Liver (tissue), 9 donors: ENCODE measurements around the gene TPRA1. TPM values are rescaled to one million over a fixed set of nuclear protein-coding genes. Genes with fewer than 3 reads are reported as not detected.

Experiments used
- DNase-seq: peaks from one replicate; pipeline ENCODE4 v3.0.0-alpha.2; 2017; ENCODE audit warnings: low spot score
- H3K27ac ChIP-seq, 2 donors: one replicate each; pipeline ENCODE4 v1.7.0; 2013; ENCODE audit warnings: inconsistent platforms in 2 of 2, low read length in 2 of 2, control low read depth in 1 of 2, low read depth in 1 of 2, mild to moderate bottlenecking in 1 of 2
- H3K27me3 ChIP-seq, 4 donors: one replicate each; pipeline versions ENCODE4 v1.6.1 to v1.7.0; 2013; ENCODE audit warnings: low read length in 3 of 4, inconsistent platforms in 1 of 4, mild to moderate bottlenecking in 1 of 4, moderate library complexity in 1 of 4; ENCODE audit not compliant: control insufficient read depth in 4 of 4, insufficient read depth in 4 of 4
- H3K36me3 ChIP-seq, 4 donors: one replicate each; pipeline versions ENCODE4 v1.6.1 to v1.7.0; 2013; ENCODE audit warnings: low read length in 3 of 4, mild to moderate bottlenecking in 3 of 4, low read depth in 1 of 4, moderate library complexity in 1 of 4; ENCODE audit not compliant: control insufficient read depth in 4 of 4, insufficient read depth in 3 of 4
- H3K4me1 ChIP-seq, 4 donors: one replicate each; pipeline versions ENCODE4 v1.6.1 to v1.7.0; 2013; ENCODE audit warnings: low read length in 3 of 4, mild to moderate bottlenecking in 3 of 4, moderate library complexity in 1 of 4; ENCODE audit not compliant: control insufficient read depth in 4 of 4, insufficient read depth in 4 of 4
- H3K4me3 ChIP-seq, 3 donors: one replicate each; pipeline versions ENCODE4 v1.6.1 to v1.7.0; 2013; ENCODE audit warnings: low read length in 3 of 3, control low read depth in 1 of 3, low read depth in 1 of 3, mild to moderate bottlenecking in 1 of 3
- H3K9ac ChIP-seq, 2 donors: one replicate each; pipeline ENCODE4 v1.7.0; 2013; ENCODE audit warnings: low read length in 2 of 2, mild to moderate bottlenecking in 2 of 2, moderate library complexity in 2 of 2, control low read depth in 1 of 2, low read depth in 1 of 2
- H3K9me3 ChIP-seq, 4 donors: one replicate each; pipeline versions ENCODE4 v1.6.1 to v1.7.0; 2013; ENCODE audit warnings: low read length in 3 of 4; ENCODE audit not compliant: control insufficient read depth in 4 of 4
- CTCF ChIP-seq: fragments of 150-350 bp; IDR thresholded peaks from 2 replicates; pipeline ENCODE4 v1.5.1; 2017; ENCODE audit warnings: improper control_type of control experiment, low read depth, low read length; ENCODE audit not compliant: missing input control
- FOXA1 ChIP-seq: IDR thresholded peaks from 2 replicates; pipeline ENCODE4 v1.6.1; 2016; ENCODE audit warnings: antibody characterized with exemption
- FOXA2 ChIP-seq: IDR thresholded peaks from 2 replicates; pipeline ENCODE4 v1.6.1; 2016; ENCODE audit warnings: antibody characterized with exemption
- HNF4A ChIP-seq, 2 donors: conservative IDR thresholded peaks; 2 replicates each; pipeline ENCODE4 v1.6.1; 2016; ENCODE audit warnings: antibody characterized with exemption in 2 of 2, mild to moderate bottlenecking in 2 of 2
- HNF4G ChIP-seq: IDR thresholded peaks from 2 replicates; pipeline ENCODE4 v1.6.1; 2016; ENCODE audit warnings: antibody characterized with exemption
- RAD21 ChIP-seq, 2 donors: IDR thresholded peaks; 2 replicates each; pipeline ENCODE4 v1.6.1; 2016; ENCODE audit warnings: antibody characterized with exemption in 2 of 2, mild to moderate bottlenecking in 2 of 2
- REST ChIP-seq: IDR thresholded peaks from 2 replicates; pipeline ENCODE4 v1.6.1; 2016; ENCODE audit warnings: antibody characterized with exemption, mild to moderate bottlenecking
- RXRA ChIP-seq, 2 donors: IDR thresholded peaks; 2 replicates each; pipeline ENCODE4 v1.6.1; 2017 to 2018; ENCODE audit warnings: antibody characterized with exemption in 2 of 2, mild to moderate bottlenecking in 1 of 2
- TAF1 ChIP-seq: conservative IDR thresholded peaks from 2 replicates; pipeline ENCODE4 v1.6.1; 2016; ENCODE audit warnings: antibody characterized with exemption, mild to moderate bottlenecking
- YY1 ChIP-seq: IDR thresholded peaks from 2 replicates; pipeline ENCODE4 v1.6.1; 2016; ENCODE audit warnings: antibody characterized with exemption, mild to moderate bottlenecking
- ZBTB33 ChIP-seq: IDR thresholded peaks from 2 replicates; pipeline ENCODE4 v1.6.1; 2016; ENCODE audit warnings: antibody characterized with exemption
- WGBS: extraction: QIAGEN DNeasy Blood & Tissue Kit; methylation state at CpG from one replicate; pipeline ENCODE4 v1.1.7; 2013; 5-methylcytosine and 5-hydroxymethylcytosine counted together
- polyA plus RNA-seq, 2 donors: library from polyadenylated mRNA; stranded (reverse) in 1 of 2; unstranded in 1 of 2; fragments of 200-250 nt in 1 of 2; fragments of >200 nt in 1 of 2; fragmentation: Nextera tagmentation in 1 of 2; extraction: Ambion mirVana in 1 of 2; gene quantifications; one replicate each; pipeline versions ENCODE4 v1.2.1 to v1.2.3, GENCODE V29; 2013 to 2015
- total RNA-seq, 2 donors: library from RNA; depleted of rRNA; stranded (reverse); fragments of >200 nt; gene quantifications; one replicate each; pipeline ENCODE4 v1.2.3, GENCODE V29; 2014
- donor health status: healthy.
- donor health status: healthy.
- donor health status: healthy.
- donor health status: healthy.
- donor health status: healthy.

Gene TPRA1
- total and polyA plus RNA-seq, 4 donors = 17.3 to 27.1 (median 21.3) TPM

GRCh38 chr3:127555108-127555507 lies 35.4 kb downstream of the TPRA1 start:
- no peaks in the 10 kb centered on the region for H3K4me1 ChIP-seq
- TF ChIP-seq CTCF (no peak), RAD21 (IDR thresholded peaks at IDR 0.05) (no peak), FOXA2 (no peak), HNF4A (conservative IDR thresholded peaks at IDR 0.05) (no peak)
- no peak overlapping the region for H3K27ac ChIP-seq
- no peaks in the 10 kb centered on the region for H3K27me3 ChIP-seq
- H3K4me3 ChIP-seq = no peak overlapping the region
- 67% methylated on average over 4 of the region's 4 CpGs for WGBS
- no peak overlapping the region for H3K9ac ChIP-seq
- no peak for DNase-seq
- no peaks in the 10 kb centered on the region for H3K9me3 ChIP-seq
- H3K36me3 ChIP-seq = no peaks in the 10 kb centered on the region

GRCh38 chr3:127552038-127552437 lies 38.5 kb downstream of the TPRA1 start:
- no peak overlapping the region for H3K27ac ChIP-seq
- H3K36me3 ChIP-seq = no peaks in the 10 kb centered on the region
- H3K9me3 ChIP-seq = no peaks in the 10 kb centered on the region
- DNase-seq = no peak
- no peak overlapping the region for H3K9ac ChIP-seq
- H3K4me3 ChIP-seq = no peak overlapping the region
- peaks cover 4 to 10% (median 8%) of the 10 kb centered on the region in 4 donors for H3K4me1 ChIP-seq
- no peak for TF ChIP-seq ZBTB33
- TF ChIP-seq RXRA (IDR thresholded peaks at IDR 0.05) = no peak
- TF ChIP-seq RAD21 (IDR thresholded peaks at IDR 0.05) = no peak
- no peak for TF ChIP-seq TAF1
- TF ChIP-seq HNF4G = no peak
- no peak for TF ChIP-seq YY1
- WGBS = 69% methylated on average over 1 of the region's 1 CpG
- no peaks in the 10 kb centered on the region for H3K27me3 ChIP-seq

- Histone ChIP-seq H3K36me3 (no peaks in the 10 kb centered on the region), H3K27ac (no peak overlapping the region), H3K4me3 (no peak overlapping the region), H3K27me3 (no peaks in the 10 kb centered on the region), H3K4me1 (peaks cover 7 to 18% (median 16%) of the 10 kb centered on the region in 4 donors), H3K9me3 (no peaks in the 10 kb centered on the region), H3K9ac (no peak overlapping the region)
- no peak for DNase-seq
- WGBS = 91% methylated on average over 7 of the region's 7 CpGs
- no peak for TF ChIP-seq HNF4G
- TF ChIP-seq YY1 = no peak
- TF ChIP-seq FOXA1 = no peak
- TF ChIP-seq REST = no peak
- no peak for TF ChIP-seq ZBTB33
- TF ChIP-seq RXRA (IDR thresholded peaks at IDR 0.05) = no peak
- TF ChIP-seq HNF4A (conservative IDR thresholded peaks at IDR 0.05) = no peak
Observed at GRCh38 chr3:127551178-127551577, 39.4 kb downstream of the TPRA1 start.
